ENCODE measurements around the gene VPS26C.

Gene VPS26C

GRCh38 chr21:37199057-37199924 lies 67.8 kb downstream of the VPS26C start:
- DNase-seq, result no peak

DNA sequence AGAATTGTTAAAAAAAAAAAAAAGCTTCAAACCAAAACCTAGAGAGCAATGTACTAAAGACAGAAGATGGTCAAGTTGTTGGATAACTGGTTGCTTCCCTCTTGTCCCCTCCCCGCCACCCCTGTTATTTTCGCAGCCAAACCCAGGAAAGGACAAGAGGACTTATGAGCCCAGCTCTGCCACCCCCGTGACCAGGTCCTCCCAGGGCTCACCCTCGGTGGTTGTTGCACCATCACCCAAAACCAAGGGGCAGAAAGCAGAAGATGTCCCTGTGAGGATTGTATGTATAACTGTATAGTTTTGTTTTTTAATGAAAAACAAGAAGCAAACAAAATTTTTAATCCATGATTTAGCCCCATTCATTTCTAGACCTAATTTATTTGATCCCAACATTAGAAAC lies 69.4 kb downstream of the VPS26C start:
- no peak for DNase-seq

GRCh38 chr21:37196847-37197246 lies 70.3 kb downstream of the VPS26C start:
- DNase-seq, result no peak

DNA sequence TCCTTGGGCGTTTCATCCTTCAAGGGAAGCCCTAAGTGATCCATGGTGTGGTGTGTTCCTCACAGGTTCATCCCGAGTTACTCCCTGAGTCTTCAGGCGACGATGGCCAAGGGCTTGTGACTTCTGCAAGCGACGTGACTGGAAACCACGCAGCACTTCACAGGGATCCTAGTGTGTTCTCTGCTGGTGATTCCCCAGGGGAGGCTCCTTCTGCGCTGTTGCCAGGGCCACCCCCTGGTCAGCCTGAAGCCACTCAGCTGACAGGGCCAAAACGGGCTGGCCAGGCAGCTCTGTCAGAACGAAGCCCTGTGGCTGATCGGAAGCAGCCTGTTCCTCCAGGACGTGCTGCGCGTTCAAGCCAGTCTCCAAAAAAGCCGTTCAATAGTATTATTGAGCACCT lies 71.5 kb downstream of the VPS26C start:
- DNase-seq, result no peak

DNA sequence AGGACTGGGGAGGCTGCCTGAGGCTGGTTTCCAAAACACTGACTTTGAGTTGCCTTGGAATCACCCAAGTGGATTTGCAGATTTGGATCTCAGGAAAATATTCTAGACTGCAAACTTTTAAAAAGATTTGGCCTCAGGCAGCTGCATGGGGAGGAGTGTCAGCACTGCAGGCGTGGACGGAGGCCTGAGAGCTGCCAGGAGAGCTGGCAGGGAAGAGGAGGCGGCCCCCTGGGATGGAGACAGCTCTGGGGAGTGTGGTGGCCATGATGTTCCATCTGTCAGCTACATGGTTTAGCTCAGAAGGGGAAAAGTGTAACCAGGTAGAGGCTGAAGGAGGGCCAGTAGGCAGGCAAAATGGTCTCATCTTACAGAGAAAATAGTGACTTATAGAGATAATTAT lies 72.1 kb downstream of the VPS26C start:
- no peak for DNase-seq

DNA sequence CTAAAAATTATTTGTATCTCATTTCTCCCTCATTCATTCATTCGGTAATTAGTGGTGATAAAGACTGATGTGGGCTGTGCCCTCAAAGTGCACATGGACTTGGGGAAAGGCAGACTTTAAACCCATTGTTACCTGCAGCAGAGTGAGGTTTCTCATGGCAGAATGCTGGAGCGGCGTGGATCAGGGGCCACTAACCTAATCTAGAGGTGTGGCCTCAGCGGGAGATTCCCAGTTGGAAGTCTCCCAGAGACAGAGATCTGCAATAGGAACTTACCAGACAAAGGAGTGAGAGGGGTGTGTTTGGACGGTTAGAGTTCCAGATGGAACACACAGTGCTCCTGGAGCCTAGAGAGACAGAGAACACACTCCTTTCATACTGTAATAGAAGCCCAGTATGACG lies 73.5 kb downstream of the VPS26C start:
- DNase-seq, result no peak

DNA sequence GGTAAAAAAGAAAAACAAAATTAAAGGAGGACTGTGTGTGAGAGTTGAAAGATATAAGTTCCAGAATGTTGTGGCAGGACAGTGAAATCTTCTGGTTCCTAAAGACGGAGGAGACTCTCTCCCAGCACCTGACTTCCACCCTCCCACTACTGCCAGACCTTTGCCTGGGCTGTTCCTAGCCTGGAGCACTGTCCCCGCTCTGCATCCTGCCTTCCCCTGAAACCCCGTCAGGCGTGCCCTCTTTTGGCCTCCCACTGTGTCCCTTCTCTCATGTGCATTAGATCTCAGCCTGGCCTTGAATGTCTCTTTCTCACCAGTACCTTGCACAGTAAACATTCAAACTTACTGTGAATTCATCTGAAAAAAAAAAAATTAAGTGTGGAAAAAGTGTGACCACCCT lies 74.1 kb downstream of the VPS26C start:
- no peak for DNase-seq

GRCh38 chr21:37192019-37192418 lies 75.1 kb downstream of the VPS26C start:
- no peak for DNase-seq

GRCh38 chr21:37188825-37189224 lies 78.3 kb downstream of the VPS26C start:
- DNase-seq, result no peak

DNA sequence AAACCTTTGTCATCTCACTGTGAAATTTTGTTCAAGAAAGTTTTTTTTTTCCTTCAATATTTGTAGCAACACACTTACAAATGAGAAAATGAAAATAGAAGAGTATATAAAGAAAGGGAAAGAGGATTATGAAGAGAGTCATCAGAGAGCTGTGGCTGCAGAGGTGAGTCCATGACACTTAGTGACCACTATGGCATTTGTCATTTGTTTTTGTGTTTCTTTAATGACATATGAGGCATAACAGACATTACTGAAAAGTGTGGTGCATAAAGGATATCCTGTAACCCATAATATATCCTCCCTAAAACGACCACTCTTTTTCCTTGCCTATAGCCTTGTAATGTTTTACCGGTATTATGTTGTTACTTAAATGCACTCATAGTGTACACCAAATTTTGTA lies 80.2 kb downstream of the VPS26C start:
- DNase-seq, result no peak

DNA sequence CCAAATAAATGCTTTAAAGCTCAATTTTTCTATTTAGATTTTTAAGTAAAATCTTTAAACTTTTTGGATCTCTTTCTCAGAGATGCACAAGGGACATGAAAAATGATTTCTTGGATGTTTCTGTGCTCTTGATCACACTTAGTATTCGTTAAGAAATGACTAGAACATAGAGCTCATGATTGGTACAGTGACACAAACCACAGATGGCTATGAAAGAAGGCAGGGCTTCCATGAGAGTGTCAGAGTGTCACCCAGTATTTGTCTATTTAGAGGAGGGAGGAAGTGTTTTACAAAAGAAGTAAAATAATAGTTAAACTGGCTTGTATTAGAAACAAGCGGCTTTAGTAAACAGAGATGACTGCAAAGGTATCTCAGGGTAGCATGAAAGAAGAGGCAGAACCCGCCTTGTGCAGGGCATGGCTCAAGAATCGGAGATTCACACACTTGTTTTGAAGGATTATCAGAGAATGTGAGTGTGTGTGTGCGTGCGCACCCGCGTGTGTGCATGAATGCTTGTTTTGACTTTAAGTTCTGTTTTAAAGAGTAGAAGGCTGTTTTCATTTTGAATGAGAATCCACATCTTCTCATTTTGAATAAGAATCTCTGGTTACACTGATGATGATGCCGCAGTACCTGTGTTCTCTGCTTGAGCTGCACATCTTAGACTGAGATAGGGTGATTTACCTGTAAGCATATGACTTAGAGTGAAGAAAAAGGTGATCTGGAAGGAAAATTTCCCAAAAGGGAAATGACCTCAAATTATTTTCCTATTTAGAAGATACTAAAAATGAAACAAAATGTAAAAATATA lies 82.1 kb downstream of the VPS26C start:
- DNase-seq, result no peak

GRCh38 chr21:37183749-37184148 lies 83.4 kb downstream of the VPS26C start:
- DNase-seq, result no peak

DNA sequence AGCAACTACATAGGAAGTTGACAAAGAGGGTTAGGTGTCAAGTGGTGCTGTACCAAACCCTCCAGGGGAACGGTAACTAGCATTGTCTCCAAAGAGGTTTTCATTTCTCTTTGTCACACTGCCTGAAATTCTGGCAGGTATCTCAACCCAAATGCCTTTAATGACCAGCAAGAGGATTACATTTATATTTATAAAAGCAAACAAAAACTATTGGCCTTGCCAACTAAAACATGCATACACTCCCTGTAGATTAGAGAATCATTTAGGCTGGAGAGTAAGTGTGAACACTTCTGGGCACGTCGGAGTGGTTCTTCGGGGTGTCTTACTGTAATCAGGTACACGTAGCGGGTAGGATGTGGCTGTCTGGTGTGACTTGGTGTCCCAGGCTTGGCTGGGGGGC lies 84.9 kb downstream of the VPS26C start:
- no peak for DNase-seq

- DNase-seq, result no peak
These were observed 86.1 kb downstream of the VPS26C start for GRCh38 chr21:37181059-37181458.

DNA sequence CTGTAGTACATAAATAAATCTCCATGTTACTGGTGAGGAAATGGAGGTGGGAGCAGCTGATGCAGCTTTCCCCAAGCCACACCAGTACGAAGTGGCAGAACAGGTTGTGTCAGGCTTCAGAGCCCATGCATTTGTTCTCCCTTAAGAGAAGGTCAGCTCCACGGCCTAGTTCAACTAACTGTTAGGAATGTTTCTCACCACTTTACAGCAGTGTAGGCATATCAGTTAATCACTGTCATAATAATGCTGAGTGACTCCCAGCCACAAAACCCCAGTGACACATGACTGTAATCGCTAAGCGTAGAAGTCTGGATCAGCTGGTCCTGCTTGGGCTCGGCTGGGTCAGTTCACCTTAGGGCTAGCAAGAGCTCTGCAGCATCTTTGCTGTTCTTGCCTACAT lies 90.4 kb downstream of the VPS26C start:
- no peak for DNase-seq

Data from NCI-H526 treated with DMSO at 0.1 percent for 48 hours (cell line).